Inflammatory macrophage treated with lipopolysaccharide for 4 hours (primary cell): ENCODE measurements around the gene PREP.
"Not testable (repeated sequence)": the region's sequence is repeated elsewhere in the genome, so short reads cannot be mapped to it uniquely, and the experiment has no call there.

Source experiments
- DNase-seq: peaks from one replicate; pipeline ENCODE4 v3.0.0-alpha.2; 2020

The PREP gene

GRCh38 chr6:105259913-105260889 is 142.7 kb downstream of the PREP start:
- DNase-seq: no peak

GRCh38 chr6:105258816-105259215 is 144.1 kb downstream of the PREP start:
- no peak for DNase-seq

- DNase-seq: no peak
Observed at GRCh38 chr6:105257340-105257739, 145.5 kb downstream of the PREP start.

- DNase-seq: no peak
Observed at GRCh38 chr6:105256619-105257018, 146.3 kb downstream of the PREP start.

GRCh38 chr6:105253787-105254186 is 149.1 kb downstream of the PREP start:
- no peak for DNase-seq

GRCh38 chr6:105251689-105252088 is 151.2 kb downstream of the PREP start:
- no peak for DNase-seq

- no peak for DNase-seq
Observed at GRCh38 chr6:105250533-105250932, 152.3 kb downstream of the PREP start.

- no peak for DNase-seq
Observed at GRCh38 chr6:105243487-105243886, 159.4 kb downstream of the PREP start.

- DNase-seq: no peak
Observed at GRCh38 chr6:105235155-105235554, 167.7 kb downstream of the PREP start.

- not testable (repeated sequence) for DNase-seq
Observed at GRCh38 chr6:105231771-105232170, 171.1 kb downstream of the PREP start.
